Prostate gland (tissue), 2 donors: ENCODE measurements around the gene RNF208.

Source experiments
- POLR2A ChIP-seq: fragments of 450-650 bp; IDR thresholded peaks from one replicate; pipeline ENCODE4 v1.6.1; 2016; ENCODE audit warnings: antibody characterized with exemption, mild to moderate bottlenecking
- POLR2AphosphoS5 ChIP-seq: sonication (generic); formaldehyde crosslinking; IDR thresholded peaks from one replicate; pipeline ENCODE4 v1.6.1; 2017; ENCODE audit warnings: antibody characterized with exemption
- TF ChIP-seq, protein P1 (sequence below), 4 experiments: fragments of 200-600 bp in 2 of 4; fragments of 450-650 bp in 2 of 4; sonication (generic) in 2 of 4; IDR thresholded peaks; 1 replicate in 3 of 4; 2 replicates in 1 of 4; pipeline ENCODE4 v1.5.1; 2016 to 2019; ENCODE audit warnings: antibody characterized with exemption in 4 of 4, mild to moderate bottlenecking in 2 of 4, moderate library complexity in 2 of 4

DNA sequence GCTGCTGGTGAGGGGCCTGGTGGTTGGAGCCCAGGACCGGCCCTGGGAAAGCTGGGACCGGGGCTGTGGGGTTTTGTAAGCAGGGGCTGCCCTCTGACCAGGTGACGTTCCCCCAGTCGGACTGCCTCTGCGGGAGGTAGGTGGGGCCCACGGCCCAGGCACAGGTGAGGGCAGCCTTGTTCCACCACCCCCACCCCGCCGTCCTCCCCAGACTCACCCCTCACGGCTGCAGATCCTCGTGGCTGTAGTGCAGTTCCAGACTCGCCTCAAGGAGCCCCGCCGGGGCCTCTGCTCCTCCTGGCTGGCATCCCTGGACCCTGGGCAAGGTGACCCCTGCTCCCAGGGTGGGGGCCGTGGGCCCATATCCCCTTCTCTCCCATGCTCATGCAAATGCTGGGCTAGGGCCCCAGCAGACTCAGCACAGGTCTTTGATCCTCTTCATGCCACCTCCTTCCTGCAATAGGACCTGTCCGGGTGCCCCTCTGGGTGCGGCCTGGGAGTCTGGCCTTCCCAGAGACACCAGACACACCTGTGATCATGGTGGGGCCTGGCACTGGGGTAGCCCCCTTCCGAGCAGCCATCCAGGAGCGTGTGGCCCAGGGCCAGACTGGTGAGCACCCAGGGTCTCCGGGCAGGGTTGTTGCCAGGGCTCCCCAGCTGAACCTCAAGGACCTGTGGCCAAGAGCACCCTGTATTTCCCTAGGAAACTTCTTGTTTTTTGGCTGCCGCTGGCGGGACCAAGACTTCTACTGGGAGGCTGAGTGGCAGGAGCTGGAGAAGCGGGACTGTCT, 6.6 kb downstream of the RNF208 start:
- TF ChIP-seq, protein P1, sequence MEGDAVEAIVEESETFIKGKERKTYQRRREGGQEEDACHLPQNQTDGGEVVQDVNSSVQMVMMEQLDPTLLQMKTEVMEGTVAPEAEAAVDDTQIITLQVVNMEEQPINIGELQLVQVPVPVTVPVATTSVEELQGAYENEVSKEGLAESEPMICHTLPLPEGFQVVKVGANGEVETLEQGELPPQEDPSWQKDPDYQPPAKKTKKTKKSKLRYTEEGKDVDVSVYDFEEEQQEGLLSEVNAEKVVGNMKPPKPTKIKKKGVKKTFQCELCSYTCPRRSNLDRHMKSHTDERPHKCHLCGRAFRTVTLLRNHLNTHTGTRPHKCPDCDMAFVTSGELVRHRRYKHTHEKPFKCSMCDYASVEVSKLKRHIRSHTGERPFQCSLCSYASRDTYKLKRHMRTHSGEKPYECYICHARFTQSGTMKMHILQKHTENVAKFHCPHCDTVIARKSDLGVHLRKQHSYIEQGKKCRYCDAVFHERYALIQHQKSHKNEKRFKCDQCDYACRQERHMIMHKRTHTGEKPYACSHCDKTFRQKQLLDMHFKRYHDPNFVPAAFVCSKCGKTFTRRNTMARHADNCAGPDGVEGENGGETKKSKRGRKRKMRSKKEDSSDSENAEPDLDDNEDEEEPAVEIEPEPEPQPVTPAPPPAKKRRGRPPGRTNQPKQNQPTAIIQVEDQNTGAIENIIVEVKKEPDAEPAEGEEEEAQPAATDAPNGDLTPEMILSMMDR (IDR thresholded peaks at IDR 0.05): no peak
- no peak for TF ChIP-seq POLR2AphosphoS5
- TF ChIP-seq POLR2A: no peak
